ENCODE results near the gene ATP8A1.

ATP8A1 gene

DNA sequence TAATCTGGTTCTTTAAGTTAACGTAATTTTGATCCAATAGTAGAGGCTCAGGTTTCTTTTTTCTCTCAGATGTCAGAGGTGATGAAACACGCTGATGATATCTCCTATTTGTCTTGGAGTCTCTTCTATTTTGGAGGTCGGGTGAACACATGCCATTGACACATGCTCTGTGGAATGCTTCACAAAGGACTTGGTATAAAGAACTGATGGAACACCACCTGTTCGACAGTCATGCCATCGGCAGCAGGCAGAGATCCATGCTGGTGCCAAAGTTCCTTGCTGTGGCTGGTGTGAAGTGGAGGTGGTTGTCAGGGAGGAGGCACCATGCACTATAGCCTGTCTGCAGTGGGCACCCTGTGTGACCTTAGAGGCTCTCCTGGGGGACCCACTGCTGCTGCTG lies 94.9 kb downstream of the ATP8A1 start:
- DNase-seq, result no peak

DNA sequence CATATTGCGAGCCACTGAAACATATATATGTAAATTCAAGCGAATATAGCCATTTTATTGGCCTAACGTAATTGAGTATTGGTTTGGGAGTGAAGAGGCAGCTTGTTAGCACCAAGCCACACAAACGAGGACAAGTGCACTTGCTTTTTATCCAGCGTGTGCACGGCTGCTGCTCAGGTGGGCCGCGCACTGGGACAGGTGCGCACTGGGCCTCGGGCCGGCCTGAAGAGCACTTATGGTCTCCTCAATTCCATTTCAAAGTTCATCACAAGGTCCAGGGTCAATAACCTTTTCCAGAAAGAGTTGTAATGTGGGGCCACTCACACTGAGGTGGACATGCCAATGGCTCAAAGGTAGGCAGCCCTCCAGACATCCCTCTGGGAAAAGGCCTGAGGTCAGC lies 95.9 kb downstream of the ATP8A1 start:
- no peak for DNase-seq

DNA sequence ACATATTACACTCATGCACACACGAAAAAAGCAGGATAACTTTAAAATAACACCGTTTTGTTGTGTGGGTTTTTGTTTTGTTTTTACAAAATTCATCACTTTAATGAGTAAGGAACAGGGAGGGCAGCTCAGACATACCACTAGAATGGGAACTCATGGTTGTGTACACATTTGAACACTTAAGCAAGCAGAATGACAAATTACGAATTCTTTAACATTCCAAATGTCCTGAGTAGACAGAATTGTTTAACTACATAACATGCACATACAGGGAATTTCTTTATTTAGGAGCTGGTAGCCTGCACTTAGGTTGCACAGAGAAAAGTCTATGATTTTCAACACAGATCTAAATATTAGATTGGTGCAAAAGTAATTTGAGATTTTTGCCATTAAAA lies 96.4 kb downstream of the ATP8A1 start:
- no peak for DNase-seq

DNA sequence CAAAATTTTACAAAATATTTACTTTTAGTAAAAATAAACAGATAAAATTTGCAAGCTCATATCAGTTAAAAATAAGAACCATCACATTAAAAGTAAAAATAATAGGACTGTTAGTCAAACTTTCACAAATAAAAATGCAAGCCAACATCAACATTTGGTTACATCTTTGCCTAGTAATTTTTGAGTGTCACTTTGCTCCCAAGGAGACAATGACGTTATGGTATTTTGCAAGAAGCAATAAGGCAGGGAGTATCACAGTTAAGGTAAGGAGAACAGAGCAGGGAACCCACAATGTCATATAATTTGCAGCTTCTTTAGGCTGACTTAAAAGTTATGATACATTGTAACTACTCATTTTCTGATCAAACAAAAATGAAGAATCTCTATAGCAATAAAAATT lies 98.7 kb downstream of the ATP8A1 start:
- no peak for DNase-seq

DNA sequence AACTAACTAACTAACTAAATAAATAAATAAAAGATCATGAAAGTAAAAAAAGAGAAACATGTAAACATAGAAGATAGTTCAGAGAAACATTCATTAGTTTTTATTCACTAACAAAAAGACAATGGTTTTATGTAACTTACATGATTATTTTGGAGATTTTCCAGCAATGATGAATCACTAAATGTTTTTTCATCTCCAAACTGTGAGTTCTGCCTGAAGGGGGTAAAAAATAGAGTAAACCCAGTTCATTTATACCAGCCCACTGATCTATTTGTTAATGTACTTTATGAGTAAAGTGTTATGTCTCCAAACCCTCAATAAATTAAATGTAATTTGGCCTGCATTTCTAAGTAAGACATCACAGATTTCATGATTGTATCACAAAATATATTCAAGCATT lies 101.1 kb downstream of the ATP8A1 start:
- no peak for DNase-seq

DNA sequence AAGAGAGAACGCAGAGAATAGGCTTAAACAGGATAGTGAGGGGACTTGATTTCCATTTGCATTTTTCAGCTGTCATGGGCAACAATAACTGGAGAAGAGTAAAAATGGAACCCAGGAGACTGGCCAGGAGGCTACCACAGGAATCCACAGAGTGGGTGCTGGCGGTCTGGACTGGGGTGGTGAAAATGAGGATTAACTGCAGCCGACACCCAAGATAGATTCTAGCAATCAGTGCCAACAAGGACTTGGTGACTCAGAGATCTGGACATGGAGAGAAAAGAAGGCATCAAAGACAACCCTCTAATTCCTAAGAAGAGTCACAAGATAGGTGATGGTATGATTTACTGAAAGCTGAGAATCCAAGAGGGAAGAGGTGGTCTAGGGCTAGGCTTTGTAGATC lies 102.8 kb downstream of the ATP8A1 start:
- no peak for DNase-seq

DNA sequence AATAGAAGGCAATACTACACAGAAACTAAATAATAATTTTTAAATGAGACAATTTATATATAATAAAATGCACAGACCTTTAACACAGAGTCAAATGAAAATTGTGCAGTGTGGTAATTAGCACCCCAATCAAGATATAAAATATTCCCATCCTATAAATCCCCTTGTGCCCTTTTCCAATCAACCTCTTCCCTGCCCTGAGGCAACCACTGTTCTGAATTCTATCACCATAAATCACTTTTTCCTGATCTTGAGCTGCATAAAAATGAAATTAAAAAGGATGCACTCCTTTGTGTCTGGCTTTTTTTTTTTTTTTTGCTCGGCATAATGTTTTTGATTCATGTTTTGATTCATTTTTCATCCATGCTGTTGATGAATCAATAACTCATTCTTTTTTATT lies 107.0 kb downstream of the ATP8A1 start:
- DNase-seq, result no peak

DNA sequence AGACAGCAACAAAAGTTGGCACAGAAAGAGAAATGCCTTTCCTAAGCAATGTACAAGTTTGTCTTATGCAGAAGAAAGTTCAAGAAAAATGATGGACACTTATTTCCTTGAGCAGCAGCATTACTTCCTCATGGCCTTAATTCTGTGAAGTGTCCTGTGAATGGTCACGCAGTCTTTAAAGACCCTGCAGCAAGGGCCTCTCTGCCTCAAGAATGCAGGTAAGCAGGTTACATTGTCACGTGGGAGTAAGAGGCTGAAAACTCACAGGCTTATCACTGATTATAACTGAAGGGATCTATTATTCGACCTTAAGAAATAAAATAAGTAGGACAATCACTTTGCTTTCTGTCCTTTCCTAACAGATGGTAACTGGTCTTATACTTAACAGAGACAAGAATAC lies 109.1 kb downstream of the ATP8A1 start:
- no peak for DNase-seq

DNA sequence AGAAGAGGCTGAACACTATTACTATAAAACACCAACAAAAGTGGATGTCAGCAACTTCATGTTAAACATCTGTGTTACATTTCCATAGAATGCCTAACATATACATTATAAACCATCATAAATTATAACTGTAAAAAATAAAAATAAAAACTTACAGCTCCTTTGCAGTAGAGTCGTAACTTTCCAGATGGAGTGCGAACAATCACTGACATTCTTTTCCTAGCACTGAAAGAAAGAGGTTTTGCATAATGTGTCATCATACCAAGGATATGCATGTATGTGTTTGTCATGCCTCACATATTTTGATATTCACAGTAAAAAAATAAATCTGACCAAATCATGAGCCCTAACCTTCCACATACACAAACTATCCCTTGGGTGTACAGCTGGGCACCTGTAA lies 113.1 kb downstream of the ATP8A1 start:
- no peak for DNase-seq

DNA sequence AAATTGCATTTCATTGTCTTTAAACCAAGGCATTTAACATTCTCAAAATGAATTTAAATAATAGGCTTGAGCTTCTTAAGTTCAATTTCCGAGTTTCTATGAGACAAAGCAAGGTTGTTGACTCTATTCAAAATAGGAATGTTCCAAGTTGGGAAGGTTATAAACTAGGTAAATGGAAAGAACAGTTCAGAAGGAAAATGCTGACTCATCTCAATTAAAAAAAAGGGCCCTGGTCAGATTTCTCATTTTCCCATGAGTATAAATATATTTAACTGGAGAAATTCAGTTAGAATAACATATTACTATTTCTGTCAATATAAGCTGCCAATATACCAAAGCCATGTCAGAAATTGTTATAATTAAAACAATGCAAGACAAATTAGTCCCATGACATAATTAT lies 113.8 kb downstream of the ATP8A1 start:
- DNase-seq, result no peak

DNA sequence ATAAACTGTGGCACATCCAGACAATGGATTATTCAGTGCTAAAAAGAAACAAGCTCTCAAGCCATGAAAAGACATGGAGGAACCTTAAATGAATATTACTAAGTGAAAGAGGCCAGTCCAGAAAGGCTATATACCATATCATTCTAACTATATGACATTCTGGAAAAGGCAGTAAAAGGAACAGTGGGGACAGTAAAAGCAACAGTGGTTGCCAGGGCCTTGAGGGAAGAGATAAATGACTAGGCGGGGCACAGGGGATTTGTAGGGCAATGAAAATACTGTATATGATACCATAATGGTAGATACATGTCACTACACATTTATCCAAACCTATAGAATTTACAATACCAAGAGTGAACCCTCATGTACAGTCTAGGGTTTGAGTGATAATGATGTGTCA lies 115.3 kb downstream of the ATP8A1 start:
- no peak for DNase-seq

DNA sequence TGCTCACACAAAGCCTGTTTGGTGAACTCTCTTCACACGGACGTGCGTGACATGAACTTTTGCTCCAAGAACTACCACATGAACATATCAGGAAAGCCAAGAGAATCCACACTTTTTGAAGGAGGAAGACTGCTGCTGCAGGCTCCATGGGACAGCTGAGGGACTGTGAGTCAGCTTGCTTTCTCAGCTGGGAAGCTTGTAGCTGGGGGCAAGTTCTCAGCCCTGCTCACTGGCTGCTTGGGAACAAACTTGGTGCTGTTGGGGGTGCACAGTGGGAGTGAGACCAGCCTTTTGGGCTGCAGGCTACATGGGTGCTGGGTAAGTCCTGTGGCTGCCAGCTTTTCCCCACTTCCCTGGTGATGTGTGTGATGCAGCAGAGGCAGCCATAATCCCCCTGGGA lies 123.9 kb downstream of the ATP8A1 start:
- no peak for DNase-seq

DNA sequence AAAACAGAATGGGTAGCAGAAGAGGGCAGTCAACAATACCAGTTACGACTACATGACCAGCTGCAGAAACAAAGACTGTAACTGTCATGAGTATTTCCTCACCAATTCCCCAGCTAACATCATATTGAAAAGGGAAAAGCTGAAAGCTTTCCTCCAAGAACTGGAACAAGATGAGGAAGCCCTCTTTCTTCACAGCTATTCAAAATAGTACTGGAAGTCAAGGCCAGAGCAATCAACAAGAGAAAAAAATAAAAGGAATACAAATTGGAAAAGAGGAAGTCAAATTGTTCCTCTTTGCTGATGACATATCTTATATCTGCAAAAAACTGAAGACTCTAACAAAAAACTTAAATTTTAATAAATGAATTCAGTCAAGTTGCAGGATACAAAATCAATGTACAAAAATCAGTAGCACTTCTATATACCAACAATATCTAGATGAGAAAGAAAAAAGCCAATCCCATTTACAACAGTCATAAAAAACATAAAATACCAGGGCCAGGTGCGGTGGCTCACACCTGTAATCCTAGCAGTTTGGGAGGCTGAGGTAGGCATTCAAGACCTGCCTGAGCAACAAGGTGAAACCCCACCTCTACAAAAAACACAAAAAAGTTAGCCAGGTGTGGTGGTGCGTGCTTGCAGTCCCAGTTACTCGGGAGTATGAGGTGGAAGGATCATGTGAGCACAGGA lies 125.4 kb downstream of the ATP8A1 start:
- DNase-seq, result no peak

DNA sequence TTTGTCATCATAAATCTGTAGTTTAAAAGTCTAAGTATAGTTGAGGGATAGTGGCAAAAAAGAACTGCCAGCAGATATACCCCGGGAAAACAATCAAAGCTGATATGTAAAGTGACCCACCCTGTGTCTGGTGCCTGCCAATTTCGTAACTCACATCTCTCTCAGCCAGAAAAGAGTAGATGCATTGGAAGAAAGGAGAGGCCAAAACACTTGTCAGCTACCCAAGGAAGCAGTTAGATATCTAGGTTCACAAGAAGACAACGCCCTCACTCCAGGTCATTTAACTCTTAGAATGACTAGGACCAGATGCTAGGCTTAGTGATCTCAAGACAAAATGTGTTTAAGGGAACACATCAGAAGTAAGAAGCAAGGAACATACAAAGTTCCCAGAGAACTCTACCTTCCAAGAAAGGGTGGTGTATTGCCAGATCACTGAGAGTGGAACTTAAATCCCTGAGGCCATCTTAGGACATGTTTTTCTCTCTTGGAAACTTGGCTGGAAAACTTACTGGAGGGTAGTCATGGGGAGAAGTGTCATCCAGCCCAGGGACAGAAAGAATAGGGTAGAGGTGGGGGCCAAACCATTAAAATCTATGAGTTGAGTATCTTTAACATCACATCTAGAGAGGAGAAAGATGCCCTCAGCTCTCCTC lies 133.7 kb downstream of the ATP8A1 start:
- no peak for DNase-seq

DNA sequence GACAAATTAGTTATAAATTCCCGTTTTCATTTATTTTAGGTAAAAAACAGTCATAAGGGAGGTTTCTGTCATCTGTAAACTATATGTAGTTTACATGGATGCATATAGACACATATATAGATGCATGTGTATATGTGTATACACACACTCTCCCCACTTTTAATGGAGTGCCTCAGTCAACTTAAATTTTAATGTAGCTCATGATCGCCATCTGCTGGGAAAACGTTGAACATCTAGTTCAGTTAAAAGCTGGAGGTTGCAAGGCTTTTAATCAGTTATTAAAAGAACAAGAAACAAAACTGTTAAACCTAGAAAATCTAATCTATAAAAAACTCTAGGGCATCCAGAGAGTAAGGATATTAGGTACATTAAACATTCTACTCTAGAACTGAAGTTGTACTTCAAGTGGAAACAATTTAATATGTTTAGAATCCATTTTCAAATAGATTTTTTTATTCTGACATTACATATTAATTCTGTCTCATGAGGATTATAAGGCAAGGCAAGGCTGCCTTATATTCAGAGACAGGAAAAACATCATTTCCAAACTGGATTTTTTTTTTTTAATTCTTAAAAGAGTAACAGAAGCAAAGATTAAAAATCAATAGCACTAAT lies 137.0 kb downstream of the ATP8A1 start:
- no peak for DNase-seq

DNA sequence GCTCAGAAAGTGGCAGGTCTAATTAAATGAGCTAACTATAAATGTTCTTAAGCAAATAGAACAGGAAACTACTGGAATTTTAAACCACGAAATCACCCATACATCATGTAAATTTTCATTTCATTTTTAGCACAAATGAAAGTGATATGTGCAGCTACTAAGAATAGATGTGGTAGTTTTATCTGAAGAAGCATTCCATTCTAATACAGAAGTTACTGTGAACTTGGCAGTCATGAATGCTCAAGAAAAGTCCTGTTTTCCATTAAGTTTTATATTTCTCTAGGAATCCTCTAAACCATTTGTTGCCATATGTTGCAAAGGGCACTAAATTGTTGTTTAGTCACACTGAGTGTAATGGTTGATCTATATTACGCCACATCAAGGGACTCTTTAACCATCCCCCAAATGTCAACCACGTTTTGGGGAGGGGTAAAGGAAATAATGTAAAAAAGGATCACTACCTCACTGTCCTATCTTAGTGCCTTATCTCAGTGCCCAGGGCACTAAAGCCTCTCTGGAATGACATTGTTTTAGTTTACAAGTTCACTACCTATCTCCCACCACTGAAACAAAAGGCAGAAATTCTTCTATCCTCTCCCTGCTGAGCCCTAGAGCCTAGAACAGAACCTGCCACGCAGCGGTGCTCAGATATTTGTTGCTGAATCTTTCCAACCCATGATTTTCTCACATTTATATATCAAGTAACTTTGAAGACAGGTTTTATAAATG lies 141.6 kb downstream of the ATP8A1 start:
- no peak for DNase-seq

DNA sequence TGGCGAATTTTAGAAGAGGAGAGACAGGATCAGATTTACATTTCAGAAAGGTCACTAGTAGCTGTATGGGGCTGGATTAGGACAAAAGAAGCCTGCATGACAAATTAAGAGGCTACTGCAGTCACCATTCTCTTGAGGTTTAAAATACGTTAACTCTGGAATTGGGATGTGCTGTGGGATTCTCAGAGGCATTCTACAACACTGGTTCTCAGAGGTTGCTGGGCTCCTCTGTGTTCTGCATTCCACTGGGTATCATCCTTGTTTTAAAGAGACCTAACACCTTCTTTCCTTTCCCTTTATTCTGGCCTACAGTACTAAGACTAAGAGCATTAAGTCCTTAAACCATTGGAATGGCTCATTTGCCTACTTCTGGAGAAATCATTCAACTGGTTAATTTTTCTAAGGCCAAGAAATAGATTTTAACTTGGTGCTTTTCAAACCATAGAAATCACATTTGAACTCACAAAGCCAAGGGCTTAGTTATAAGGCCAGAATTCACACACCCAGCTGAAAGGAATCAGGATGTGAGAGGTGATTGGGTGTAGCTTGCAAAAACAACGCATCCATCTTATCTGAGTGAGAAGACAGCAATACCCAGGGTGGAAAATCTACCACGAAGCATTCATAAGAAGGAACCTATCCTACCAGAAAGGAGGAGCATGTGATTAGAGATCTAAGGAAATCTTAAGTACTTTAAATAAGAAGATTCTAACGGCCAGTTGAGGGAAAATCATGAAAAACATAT lies 143.0 kb downstream of the ATP8A1 start:
- no peak for DNase-seq

DNA sequence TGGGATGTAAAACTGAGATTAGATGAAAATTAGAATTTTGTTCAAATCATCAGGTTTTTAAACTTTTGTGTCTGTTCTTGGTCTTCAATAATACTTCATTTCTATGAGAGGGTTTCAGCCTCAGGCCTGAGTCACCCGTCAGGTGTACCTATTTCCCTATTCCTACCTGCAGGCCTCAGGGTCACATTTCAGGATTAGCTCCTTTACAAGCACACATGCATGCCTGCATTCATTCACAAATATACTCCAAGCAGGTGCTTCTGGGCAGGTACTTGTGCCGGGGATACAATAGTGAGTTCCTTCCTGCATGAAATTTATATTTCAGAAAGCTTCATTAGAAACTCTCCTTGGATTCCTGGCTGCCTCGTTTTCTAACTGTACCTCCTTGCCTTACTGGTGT lies 144.7 kb downstream of the ATP8A1 start:
- DNase-seq, result no peak

DNA sequence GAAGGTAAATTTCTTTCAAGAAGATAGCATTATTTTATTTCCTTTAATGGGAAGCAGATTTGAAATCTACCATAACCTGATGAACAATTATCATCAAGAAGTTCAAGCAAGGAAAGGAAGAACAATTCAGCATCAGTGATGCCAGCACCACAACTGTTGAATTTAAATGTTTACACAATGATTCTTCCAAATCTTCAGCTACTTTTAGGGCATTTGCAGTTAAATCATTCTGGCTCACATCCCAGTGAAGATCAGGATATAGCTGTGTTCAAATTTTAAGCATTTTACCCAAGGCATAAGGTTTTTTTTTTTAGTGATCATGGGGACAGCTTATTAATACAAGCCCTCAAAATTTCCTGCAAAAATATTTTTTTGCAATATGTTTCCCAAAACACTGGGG lies 146.7 kb downstream of the ATP8A1 start:
- DNase-seq, result no peak

DNA sequence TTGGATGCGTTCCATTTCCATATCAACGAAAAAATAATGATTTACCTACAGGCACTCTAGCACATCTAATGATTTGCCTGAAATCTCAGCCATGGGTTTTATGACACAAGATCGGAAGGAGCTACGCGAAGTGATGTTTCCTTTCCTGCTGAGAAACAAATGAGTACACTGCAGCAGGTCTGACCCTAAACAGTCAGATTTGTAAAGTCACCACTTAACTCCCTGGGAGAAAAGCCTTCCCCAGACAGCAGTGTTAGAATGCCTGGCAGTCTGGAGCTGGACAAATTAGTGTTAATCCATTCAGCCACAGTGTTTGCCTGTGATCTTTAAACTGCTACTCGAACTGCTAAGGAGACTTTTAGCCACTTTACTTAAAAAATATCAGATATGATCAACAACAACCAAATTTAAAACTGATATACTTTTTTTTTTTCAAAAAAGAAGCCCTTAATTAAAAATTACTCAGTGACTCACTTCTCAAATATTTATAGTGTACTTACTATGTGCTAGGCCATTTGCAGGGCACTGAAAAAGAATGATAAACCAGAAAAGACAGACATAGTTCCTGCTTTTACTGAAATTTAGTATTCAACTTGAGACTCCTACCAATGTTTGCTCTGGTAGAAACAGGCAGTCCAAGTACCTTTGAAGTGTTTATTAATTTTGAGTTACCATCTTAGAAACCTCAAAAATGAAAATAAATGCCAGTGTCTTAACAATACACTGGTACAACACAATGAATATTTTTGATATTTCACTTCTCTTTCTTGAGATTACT lies 155.1 kb downstream of the ATP8A1 start:
- DNase-seq, result no peak

DNA sequence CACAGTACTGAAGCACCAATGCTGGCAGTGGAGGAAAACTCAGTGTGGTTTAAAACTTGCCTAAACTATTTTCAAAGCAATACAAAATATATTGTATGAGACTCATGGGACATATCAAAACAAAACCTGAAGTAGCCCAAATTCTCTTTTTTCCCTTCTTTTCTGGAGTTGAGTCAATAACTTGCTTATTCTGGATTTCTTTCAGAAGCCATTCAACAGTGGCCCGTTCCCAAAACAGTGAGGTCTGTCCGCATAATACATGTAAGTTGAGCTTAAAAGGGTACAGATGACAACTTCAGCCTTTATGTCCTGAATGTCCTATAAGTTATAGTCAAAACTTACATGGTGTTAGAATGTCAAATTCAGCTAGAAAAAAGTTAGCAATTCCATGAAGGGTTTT lies 158.9 kb downstream of the ATP8A1 start:
- DNase-seq, result no peak

DNA sequence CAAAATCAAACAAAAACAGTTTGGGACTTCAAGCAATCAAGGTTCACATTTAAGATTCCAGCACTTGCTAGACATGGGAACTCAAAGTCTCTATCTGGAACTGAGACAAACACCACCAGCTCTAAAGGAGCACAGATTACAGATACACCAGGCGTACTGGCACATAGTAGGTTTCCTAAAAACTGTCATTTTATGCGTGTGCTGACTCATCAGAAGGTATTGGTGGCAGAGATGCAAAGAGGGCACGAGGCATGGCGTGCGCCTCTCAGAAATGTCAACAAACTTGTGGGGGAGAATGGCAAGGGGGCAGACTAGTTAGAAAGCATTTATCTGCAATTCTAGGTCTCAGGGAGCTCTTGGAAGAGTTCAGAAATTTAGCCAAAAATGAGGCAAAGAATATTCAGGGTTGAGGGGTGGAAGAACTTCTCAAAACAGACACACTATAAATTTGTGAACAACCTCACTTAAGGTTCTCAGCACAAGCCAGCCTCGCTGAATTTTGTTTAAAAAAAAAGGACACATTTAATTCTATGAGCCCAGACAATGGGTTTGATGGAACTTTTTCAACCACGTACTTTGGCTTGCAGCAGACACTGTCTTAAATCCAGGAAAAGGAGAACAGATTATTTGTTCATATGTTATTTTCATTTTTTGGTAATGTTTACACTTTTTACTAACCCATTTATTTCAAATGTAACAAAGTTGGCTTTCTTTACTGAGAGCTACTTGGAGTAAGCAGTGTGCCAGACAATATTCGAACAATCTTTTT lies 159.6 kb downstream of the ATP8A1 start:
- no peak for DNase-seq
